Upper lobe of left lung (tissue), 4 donors: ENCODE data around the gene PTPRO.

ENCODE experiments used
- EP300 ChIP-seq, 4 donors: sonication (generic); formaldehyde crosslinking; IDR thresholded peaks; one replicate each; pipeline ENCODE4 v1.5.1; 2017; ENCODE audit warnings: antibody characterized with exemption in 4 of 4, control low read depth in 2 of 4
- POLR2AphosphoS5 ChIP-seq, 2 donors: sonication (generic); formaldehyde crosslinking; IDR thresholded peaks; one replicate each; pipeline ENCODE4 v1.5.1; 2017; ENCODE audit warnings: antibody characterized with exemption in 2 of 2
- TF ChIP-seq, protein P1 (sequence below), 6 experiments: fragments of 450-650 bp in 4 of 6; fragments of 200-600 bp in 2 of 6; sonication (generic) in 2 of 6; IDR thresholded peaks; one replicate each; pipeline ENCODE4 v1.5.1; 2016 to 2019; ENCODE audit warnings: antibody characterized with exemption in 6 of 6

DNA sequence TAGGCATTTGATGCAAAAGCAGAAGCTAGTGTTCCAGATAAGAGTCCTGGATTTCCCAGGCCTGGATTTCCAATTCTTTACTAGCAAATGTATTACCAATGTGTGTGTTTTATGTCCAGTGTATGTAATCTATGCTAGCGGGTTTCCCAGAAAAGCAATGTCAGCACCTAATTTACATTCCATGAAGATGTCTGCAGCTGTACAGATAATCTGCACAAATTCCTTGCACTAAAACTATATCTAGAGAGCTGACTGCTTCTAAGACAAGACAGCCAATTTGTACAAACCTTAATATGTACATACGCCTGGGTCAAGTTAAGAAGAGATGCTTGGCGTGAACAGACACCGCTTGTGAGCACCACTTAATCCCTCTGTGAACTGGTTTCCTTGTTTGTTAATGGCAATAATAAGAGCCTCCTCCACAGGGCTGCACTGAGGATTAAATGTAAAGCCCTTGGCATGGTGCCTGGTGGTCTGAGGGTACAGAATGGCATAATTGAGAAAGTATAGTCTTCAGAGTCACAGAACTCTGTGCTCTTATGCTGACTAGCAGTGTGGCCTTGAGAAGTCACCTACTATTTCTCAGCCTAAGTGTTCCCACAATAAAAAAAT, 281.3 kb downstream of the PTPRO start:
- TF ChIP-seq POLR2AphosphoS5 (IDR thresholded peaks at IDR 0.05) (no peak), EP300 (IDR thresholded peaks at IDR 0.05) (no peak)
- TF ChIP-seq, protein P1, sequence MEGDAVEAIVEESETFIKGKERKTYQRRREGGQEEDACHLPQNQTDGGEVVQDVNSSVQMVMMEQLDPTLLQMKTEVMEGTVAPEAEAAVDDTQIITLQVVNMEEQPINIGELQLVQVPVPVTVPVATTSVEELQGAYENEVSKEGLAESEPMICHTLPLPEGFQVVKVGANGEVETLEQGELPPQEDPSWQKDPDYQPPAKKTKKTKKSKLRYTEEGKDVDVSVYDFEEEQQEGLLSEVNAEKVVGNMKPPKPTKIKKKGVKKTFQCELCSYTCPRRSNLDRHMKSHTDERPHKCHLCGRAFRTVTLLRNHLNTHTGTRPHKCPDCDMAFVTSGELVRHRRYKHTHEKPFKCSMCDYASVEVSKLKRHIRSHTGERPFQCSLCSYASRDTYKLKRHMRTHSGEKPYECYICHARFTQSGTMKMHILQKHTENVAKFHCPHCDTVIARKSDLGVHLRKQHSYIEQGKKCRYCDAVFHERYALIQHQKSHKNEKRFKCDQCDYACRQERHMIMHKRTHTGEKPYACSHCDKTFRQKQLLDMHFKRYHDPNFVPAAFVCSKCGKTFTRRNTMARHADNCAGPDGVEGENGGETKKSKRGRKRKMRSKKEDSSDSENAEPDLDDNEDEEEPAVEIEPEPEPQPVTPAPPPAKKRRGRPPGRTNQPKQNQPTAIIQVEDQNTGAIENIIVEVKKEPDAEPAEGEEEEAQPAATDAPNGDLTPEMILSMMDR (IDR thresholded peaks at IDR 0.05), result no peak
